GM23248 (cell line): Measurements from ENCODE around the gene SPR.

ENCODE experiments used
- EZH2 ChIP-seq: fragments of 200-600 bp; sonication (generic); IDR thresholded peaks from 2 replicates; pipeline ENCODE4 v1.6.1; 2018; ENCODE audit warnings: antibody characterized with exemption, mild to moderate bottlenecking; ENCODE audit not compliant: insufficient read depth, poor library complexity, severe bottlenecking
- EZH2phosphoT487 ChIP-seq: fragments of 200-600 bp; sonication (generic); IDR thresholded peaks from 2 replicates; pipeline ENCODE4 v1.6.1; 2018; ENCODE audit warnings: antibody characterized with exemption, moderate library complexity, mild to moderate bottlenecking, low read depth; ENCODE audit not compliant: insufficient read depth

- TF ChIP-seq EZH2 (no peak), EZH2phosphoT487 (no peak)
Measured at GRCh38 chr2:72841462-72842125, 45.6 kb upstream of the SPR start.
